GM12873 (cell line): ENCODE results near the gene ZBTB45.

Experiments
- TF ChIP-seq, protein P1 (sequence below): IDR thresholded peaks from 2 replicates; pipeline ENCODE4 v1.5.1; 2012; ENCODE audit warnings: low read depth, mild to moderate bottlenecking, moderate library complexity, low read length, control low read depth; ENCODE audit not compliant: insufficient read depth; ENCODE audit errors: missing control alignments

Gene ZBTB45

GRCh38 chr19:58519087-58519354 lies 589 bp downstream of the ZBTB45 start:
- TF ChIP-seq, protein P1, sequence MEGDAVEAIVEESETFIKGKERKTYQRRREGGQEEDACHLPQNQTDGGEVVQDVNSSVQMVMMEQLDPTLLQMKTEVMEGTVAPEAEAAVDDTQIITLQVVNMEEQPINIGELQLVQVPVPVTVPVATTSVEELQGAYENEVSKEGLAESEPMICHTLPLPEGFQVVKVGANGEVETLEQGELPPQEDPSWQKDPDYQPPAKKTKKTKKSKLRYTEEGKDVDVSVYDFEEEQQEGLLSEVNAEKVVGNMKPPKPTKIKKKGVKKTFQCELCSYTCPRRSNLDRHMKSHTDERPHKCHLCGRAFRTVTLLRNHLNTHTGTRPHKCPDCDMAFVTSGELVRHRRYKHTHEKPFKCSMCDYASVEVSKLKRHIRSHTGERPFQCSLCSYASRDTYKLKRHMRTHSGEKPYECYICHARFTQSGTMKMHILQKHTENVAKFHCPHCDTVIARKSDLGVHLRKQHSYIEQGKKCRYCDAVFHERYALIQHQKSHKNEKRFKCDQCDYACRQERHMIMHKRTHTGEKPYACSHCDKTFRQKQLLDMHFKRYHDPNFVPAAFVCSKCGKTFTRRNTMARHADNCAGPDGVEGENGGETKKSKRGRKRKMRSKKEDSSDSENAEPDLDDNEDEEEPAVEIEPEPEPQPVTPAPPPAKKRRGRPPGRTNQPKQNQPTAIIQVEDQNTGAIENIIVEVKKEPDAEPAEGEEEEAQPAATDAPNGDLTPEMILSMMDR = peak; percentile 54

- TF ChIP-seq, protein P1 = no peak
Observed at GRCh38 chr19:58518256-58519086, 1.1 kb downstream of the ZBTB45 start.

GRCh38 chr19:58516964-58517833 lies 2.4 kb downstream of the ZBTB45 start:
- TF ChIP-seq, protein P1 = peak; percentile 3

DNA sequence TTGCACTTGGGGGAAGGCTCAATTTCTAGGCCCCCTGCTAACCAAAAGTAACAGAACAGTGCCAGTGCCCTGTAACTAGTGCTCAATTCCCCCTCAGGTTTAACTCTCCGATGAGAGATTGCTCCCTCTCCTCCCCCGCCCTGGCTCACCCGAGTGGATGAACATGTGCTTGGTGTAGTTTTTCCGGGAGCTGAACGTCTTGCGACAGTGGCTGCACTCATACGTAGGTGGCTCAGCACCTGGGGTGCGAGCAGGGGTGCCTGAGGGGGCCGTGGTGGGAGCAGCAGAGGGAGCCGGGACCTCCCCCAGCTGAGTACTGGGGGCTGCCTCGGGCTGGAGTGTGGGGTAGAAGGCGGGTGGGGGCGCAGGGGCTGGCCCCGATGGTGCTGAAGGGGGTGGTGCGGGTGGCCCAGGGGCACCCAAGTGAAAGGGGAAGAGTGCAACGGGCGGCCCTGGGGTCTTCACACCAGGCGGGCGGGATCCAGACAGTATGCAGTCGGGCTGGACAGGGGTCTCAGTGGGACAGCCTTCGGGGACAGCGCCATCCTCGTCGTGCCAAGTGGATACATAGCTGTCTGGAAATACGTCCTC lies 3.3 kb downstream of the ZBTB45 start:
- TF ChIP-seq, protein P1 = no peak

DNA sequence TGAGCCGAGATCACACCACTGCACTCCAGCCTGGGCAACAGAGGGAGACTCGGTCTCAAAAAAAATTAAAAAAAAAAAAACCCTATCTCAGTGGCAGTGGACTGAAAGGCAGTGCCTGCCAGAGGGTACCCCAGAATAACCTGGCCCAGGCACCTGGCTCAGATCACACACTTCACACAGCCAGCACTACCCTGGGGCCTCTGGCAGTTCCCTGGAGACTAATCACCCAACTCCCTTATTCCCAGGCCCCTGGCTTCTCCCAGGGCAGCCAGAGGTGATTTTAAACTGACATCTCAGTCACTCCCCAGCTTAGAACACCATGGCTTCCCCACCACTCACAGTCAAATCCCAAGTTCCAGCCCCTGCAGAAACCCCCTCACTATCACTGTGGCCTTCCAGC lies 4.4 kb downstream of the ZBTB45 start:
- TF ChIP-seq, protein P1 = no peak

- TF ChIP-seq, protein P1 = no peak
Observed at GRCh38 chr19:58514564-58515022, 5.0 kb downstream of the ZBTB45 start.

- TF ChIP-seq, protein P1 = peak; percentile 94
Observed at GRCh38 chr19:58513694-58514563, 5.7 kb downstream of the ZBTB45 start.
